Mesendoderm (in vitro differentiated cells): Measurements from ENCODE around the gene TESPA1.

Experiments used
- DNase-seq: peaks from one replicate; pipeline ENCODE4 v3.0.0; 2013
- H2AK5ac ChIP-seq: 2 replicates; pipeline ENCODE4 v1.6.1; 2013; ENCODE audit warnings: low read length, inconsistent platforms
- H2BK120ac ChIP-seq: 2 replicates; pipeline ENCODE4 v1.6.1; 2013; ENCODE audit warnings: low read depth, mild to moderate bottlenecking, low read length, moderate library complexity, mixed read lengths
- H2BK15ac ChIP-seq: replicated peaks from 2 replicates; pipeline ENCODE4 v1.6.1; 2013; ENCODE audit warnings: low read depth, mild to moderate bottlenecking, moderate library complexity
- H2BK5ac ChIP-seq: 2 replicates; pipeline ENCODE4 v1.6.1; 2013; ENCODE audit warnings: low read length, inconsistent platforms
- H3K18ac ChIP-seq: 2 replicates; pipeline ENCODE4 v1.6.1; 2013; ENCODE audit warnings: mild to moderate bottlenecking, low read length, mixed read lengths
- H3K23ac ChIP-seq: one replicate; pipeline ENCODE4 v1.6.1; 2013; ENCODE audit warnings: low read length
- H3K27ac ChIP-seq: 2 replicates; pipeline ENCODE4 v1.5.1; 2013; ENCODE audit warnings: low read depth, mild to moderate bottlenecking, inconsistent platforms, low read length, moderate library complexity
- H3K27me3 ChIP-seq: 2 replicates; pipeline ENCODE4 v1.6.1; 2013; ENCODE audit warnings: low read length, control low read depth, mild to moderate bottlenecking, inconsistent platforms; ENCODE audit not compliant: insufficient read depth, poor library complexity
- H3K36me3 ChIP-seq: 2 replicates; pipeline ENCODE4 v1.6.1; 2013; ENCODE audit warnings: low read length, inconsistent platforms; ENCODE audit not compliant: control insufficient read depth, insufficient read depth
- H3K4ac ChIP-seq: one replicate; pipeline ENCODE4 v1.6.1; 2013; ENCODE audit warnings: low read depth, mild to moderate bottlenecking, low read length, moderate library complexity
- H3K4me1 ChIP-seq: 2 replicates; pipeline ENCODE4 v1.6.1; 2013; ENCODE audit warnings: low read depth, low read length, inconsistent platforms; ENCODE audit not compliant: control insufficient read depth
- H3K4me2 ChIP-seq: 2 replicates; pipeline ENCODE4 v1.6.1; 2013; ENCODE audit warnings: low read length
- H3K4me3 ChIP-seq: 2 replicates; pipeline ENCODE4 v1.5.1; 2013; ENCODE audit warnings: mild to moderate bottlenecking, low read length
- H3K56ac ChIP-seq: one replicate; pipeline ENCODE4 v1.6.1; 2013; ENCODE audit warnings: low read length
- H3K79me1 ChIP-seq: 2 replicates; pipeline ENCODE4 v1.6.1; 2013; ENCODE audit warnings: low read length, inconsistent platforms
- H3K79me2 ChIP-seq: 2 replicates; pipeline ENCODE4 v1.6.1; 2013; ENCODE audit warnings: mild to moderate bottlenecking, low read length; ENCODE audit not compliant: control insufficient read depth, insufficient read depth
- H3K9ac ChIP-seq: 2 replicates; pipeline ENCODE4 v1.6.1; 2013; ENCODE audit warnings: low read length, inconsistent platforms
- H4K5ac ChIP-seq: one replicate; pipeline ENCODE4 v1.6.1; 2013; ENCODE audit warnings: low read length
- H4K8ac ChIP-seq: one replicate; pipeline ENCODE4 v1.6.1; 2013; ENCODE audit warnings: low read depth, mild to moderate bottlenecking, control low read depth, low read length, moderate library complexity
- WGBS: extraction: QIAGEN DNeasy Blood & Tissue Kit; methylation state at CpG from one replicate; pipeline ENCODE4 v1.1.7; 2013; ENCODE audit warnings: low lambda C conversion rate, missing lambda C conversion rate; ENCODE audit not compliant: insufficient coverage; ENCODE audit errors: extremely low coverage; 5-methylcytosine and 5-hydroxymethylcytosine counted together

Gene TESPA1

DNA sequence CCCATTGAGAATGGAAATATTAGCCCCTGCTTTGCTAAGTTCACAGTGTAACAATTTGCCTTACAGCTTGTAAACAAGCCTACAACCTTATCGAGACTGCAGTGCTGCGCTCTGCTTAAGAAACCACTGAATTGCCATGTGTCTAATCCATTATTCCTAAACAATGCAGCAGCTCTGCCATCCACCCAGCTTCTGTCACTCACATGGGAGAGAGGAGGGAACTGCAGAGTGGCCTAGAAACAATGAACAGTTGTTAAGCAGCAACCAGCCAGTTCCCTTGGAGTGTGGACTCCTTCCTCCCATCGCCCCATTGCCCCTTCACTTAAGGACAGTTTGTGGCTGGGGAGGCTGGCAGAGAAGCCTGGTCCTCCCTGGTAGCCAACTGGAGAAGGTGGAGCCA is 42.9 kb downstream of the TESPA1 start:
- Histone ChIP-seq H3K4me1 (peaks cover 12% of the 10 kb centered on the region), H4K8ac (no peak overlapping the region), H3K27me3 (no peaks in the 10 kb centered on the region), H3K36me3 (no peaks in the 10 kb centered on the region), H3K4me3 (no peak overlapping the region), H3K56ac (peak overlapping the region; percentile 83), H3K4ac (no peak overlapping the region), H3K9ac (no peak overlapping the region), H3K4me2 (no peak overlapping the region), H3K79me2 (no peaks in the 10 kb centered on the region), H2BK15ac (no peak overlapping the region), H2BK5ac (peak overlapping the region; percentile 93), H3K27ac (peak overlapping the region; percentile 19), H3K79me1 (no peaks in the 10 kb centered on the region), H2BK120ac (no peak overlapping the region), H2AK5ac (peak overlapping the region; percentile 73), H3K18ac (peak overlapping the region; percentile 28), H3K23ac (peak overlapping the region; percentile 35), H4K5ac (no peak overlapping the region)
- WGBS: no CpG with 5 or more reads among the region's 3 CpGs
- DNase-seq: no peak

DNA sequence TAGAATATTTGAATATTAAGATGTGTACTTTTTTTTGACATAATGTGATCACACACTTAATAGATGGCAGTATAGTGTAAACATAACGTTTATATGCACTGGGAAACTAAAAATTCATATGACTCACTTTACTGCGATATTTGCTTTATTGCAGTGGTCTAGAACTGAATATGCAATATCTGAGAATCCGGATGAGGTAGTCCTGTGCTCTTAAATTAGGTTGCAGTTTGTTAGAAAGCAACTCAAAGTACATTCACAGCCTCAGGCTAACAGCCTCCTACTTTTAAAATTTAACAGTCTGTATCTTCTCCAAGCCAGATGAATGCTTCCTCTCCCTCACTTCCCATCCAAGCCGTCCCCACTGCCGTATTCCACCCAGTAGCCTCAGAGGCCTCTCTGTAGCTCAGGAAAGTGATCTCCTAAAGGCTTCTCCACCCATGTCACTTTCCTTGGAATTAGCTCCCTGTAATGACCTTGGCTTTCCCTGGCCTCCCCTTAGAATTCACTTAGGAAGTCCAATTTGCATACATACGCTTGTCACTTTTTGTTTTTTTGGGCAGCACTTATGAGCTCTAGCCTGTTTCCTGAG is 43.7 kb downstream of the TESPA1 start:
- peak; percentile 23 for DNase-seq
- Histone ChIP-seq H3K4me1 (peaks cover 12% of the 10 kb centered on the region), H2AK5ac (no peak overlapping the region), H3K79me1 (no peaks in the 10 kb centered on the region), H3K4me3 (no peak overlapping the region), H3K23ac (no peak overlapping the region), H3K18ac (peak overlapping the region; percentile 28), H3K27me3 (no peaks in the 10 kb centered on the region), H3K4me2 (no peak overlapping the region), H2BK5ac (no peak overlapping the region), H3K27ac (no peak overlapping the region), H2BK120ac (no peak overlapping the region), H3K9ac (no peak overlapping the region), H3K36me3 (no peaks in the 10 kb centered on the region), H3K56ac (peak overlapping the region; percentile 46), H3K4ac (no peak overlapping the region), H3K79me2 (no peaks in the 10 kb centered on the region), H2BK15ac (no peak overlapping the region), H4K8ac (no peak overlapping the region), H4K5ac (no peak overlapping the region)
- no CpG with 5 or more reads among the region's 6 CpGs for WGBS

- Histone ChIP-seq H2BK5ac (no peak overlapping the region), H4K5ac (no peak overlapping the region), H3K9ac (no peak overlapping the region), H3K4ac (no peak overlapping the region), H3K4me3 (no peak overlapping the region), H3K79me2 (no peaks in the 10 kb centered on the region), H3K18ac (no peak overlapping the region), H3K23ac (no peak overlapping the region), H3K4me1 (peaks cover 14% of the 10 kb centered on the region), H3K27me3 (no peaks in the 10 kb centered on the region), H2AK5ac (no peak overlapping the region), H2BK15ac (no peak overlapping the region), H4K8ac (no peak overlapping the region), H3K4me2 (no peak overlapping the region), H2BK120ac (no peak overlapping the region), H3K79me1 (no peaks in the 10 kb centered on the region), H3K27ac (no peak overlapping the region), H3K56ac (no peak overlapping the region), H3K36me3 (no peaks in the 10 kb centered on the region)
- no peak for DNase-seq
- WGBS: no CpG with 5 or more reads among the region's 2 CpGs
These were observed 46.6 kb downstream of the TESPA1 start for GRCh38 chr12:54937929-54938328.

DNA sequence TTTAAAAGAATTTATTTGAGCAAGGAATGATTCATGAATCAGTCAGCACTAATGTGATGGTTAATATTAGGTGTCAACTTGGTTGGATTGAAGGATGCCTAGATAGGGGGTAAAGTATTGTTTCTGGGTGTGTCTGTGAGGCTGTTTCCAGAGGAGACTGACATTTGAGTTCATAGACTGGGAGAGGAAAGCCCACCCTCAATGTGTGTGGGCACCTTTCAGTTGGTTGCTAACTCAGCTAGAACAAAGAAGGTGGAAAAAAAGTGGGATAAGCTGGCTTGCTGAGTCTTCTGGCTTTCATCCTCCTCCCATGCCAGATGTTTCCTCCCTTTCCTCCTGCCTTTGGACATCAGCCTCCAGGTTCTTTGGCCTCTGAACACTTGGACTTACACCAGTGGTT is 47.2 kb downstream of the TESPA1 start:
- H3K9ac ChIP-seq: no peak overlapping the region
- no peak overlapping the region for H2BK5ac ChIP-seq
- H3K56ac ChIP-seq: no peak overlapping the region
- DNase-seq: no peak
- H3K27me3 ChIP-seq: no peaks in the 10 kb centered on the region
- H3K79me2 ChIP-seq: no peaks in the 10 kb centered on the region
- H3K18ac ChIP-seq: no peak overlapping the region
- no peak overlapping the region for H3K23ac ChIP-seq
- no peak overlapping the region for H4K5ac ChIP-seq
- no peak overlapping the region for H3K27ac ChIP-seq
- peaks cover 14% of the 10 kb centered on the region for H3K4me1 ChIP-seq
- no peak overlapping the region for H3K4me3 ChIP-seq
- no peak overlapping the region for H2AK5ac ChIP-seq
- H3K4me2 ChIP-seq: no peak overlapping the region
- no peak overlapping the region for H4K8ac ChIP-seq
- H2BK15ac ChIP-seq: no peak overlapping the region
- H2BK120ac ChIP-seq: no peak overlapping the region
- H3K36me3 ChIP-seq: no peaks in the 10 kb centered on the region
- no peak overlapping the region for H3K4ac ChIP-seq
- H3K79me1 ChIP-seq: no peaks in the 10 kb centered on the region

DNA sequence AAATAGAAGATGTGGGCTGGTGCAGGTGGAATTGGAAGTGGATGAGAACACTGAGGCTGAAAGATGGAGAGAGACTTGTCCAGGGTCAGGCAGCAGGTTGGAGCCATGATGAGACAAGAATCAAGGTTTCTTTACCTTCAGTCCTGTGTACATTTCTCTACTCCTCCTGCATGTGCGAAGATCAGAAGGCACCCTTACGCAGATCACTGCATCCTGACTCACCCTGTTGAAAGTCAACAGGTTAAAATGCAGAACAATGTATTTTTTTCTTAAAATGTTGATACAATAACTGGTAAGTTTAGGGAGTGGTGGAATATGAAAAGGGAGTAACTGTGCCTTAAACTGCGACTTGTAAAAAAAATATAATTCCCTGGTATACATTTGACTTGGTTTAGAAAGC is 47.8 kb downstream of the TESPA1 start:
- Histone ChIP-seq H3K4ac (no peak overlapping the region), H3K27ac (no peak overlapping the region), H2BK5ac (no peak overlapping the region), H3K23ac (no peak overlapping the region), H3K9ac (no peak overlapping the region), H2AK5ac (no peak overlapping the region), H3K4me2 (no peak overlapping the region), H3K18ac (no peak overlapping the region), H4K8ac (no peak overlapping the region), H3K4me1 (peaks cover 11% of the 10 kb centered on the region), H3K4me3 (no peak overlapping the region), H2BK120ac (no peak overlapping the region), H3K56ac (no peak overlapping the region), H3K36me3 (no peaks in the 10 kb centered on the region), H3K79me2 (no peaks in the 10 kb centered on the region), H2BK15ac (no peak overlapping the region), H4K5ac (no peak overlapping the region), H3K27me3 (no peaks in the 10 kb centered on the region), H3K79me1 (no peaks in the 10 kb centered on the region)
- no peak for DNase-seq
- no CpG with 5 or more reads among the region's 3 CpGs for WGBS

DNA sequence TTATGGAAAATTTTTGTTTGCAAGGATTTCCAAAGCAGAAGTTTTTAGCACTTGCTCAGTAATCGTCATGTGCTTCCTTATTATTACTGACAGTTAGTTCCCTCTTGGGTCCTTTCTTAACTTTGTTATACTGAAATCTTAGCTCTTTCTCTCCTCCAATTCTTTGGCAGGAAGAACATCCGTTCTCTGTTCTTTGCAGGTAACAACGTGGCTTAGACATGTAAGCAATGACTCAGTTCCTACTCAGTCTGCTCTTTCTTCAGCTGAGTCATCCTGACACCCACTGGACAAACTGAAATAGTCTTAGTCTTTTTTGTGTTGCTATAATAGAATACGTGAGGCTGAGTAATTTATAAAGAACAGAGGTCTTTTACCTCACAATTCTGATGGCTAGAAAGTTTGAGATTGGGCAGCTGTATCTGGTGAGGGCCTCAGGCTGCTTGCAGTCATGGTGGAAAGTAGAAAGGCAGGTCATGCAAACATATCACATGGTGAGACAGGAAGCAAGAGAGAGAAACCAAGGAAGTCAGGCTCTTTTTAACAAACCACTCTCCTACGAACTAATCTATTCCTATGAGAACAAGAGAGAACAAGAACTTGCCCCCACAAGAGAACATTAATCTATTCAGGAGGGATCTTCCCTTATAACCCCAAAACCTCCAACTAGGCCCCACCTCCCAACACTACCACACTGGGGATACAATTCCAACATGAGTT is 49.2 kb downstream of the TESPA1 start:
- Histone ChIP-seq H3K36me3 (no peaks in the 10 kb centered on the region), H4K5ac (no peak overlapping the region), H2BK120ac (no peak overlapping the region), H3K56ac (no peak overlapping the region), H3K4me1 (peaks cover 2% of the 10 kb centered on the region), H3K79me1 (no peaks in the 10 kb centered on the region), H3K27ac (no peak overlapping the region), H3K23ac (no peak overlapping the region), H4K8ac (no peak overlapping the region), H3K4me3 (no peak overlapping the region), H3K18ac (peak overlapping the region; percentile 40), H2BK15ac (peak overlapping the region; percentile 96), H3K27me3 (no peaks in the 10 kb centered on the region), H3K4ac (no peak overlapping the region), H2AK5ac (no peak overlapping the region), H2BK5ac (no peak overlapping the region), H3K79me2 (no peaks in the 10 kb centered on the region), H3K4me2 (no peak overlapping the region), H3K9ac (no peak overlapping the region)
- WGBS: no CpG with 5 or more reads among the region's 5 CpGs
- peak; percentile 38 for DNase-seq
